CD4-positive, alpha-beta T cell treated with Interleukin-12 subunit alpha and Interleukin-12 subunit beta, for 1 hour (primary cell): Measurements from ENCODE around the gene IFNE.
"Not testable (repeated sequence)": the region's sequence is repeated elsewhere in the genome, so short reads cannot be mapped to it uniquely, and the experiment has no call there.

ENCODE experiments used
- DNase-seq: peaks from one replicate; pipeline ENCODE4 v3.0.0-alpha.2; 2020

IFNE gene

DNA sequence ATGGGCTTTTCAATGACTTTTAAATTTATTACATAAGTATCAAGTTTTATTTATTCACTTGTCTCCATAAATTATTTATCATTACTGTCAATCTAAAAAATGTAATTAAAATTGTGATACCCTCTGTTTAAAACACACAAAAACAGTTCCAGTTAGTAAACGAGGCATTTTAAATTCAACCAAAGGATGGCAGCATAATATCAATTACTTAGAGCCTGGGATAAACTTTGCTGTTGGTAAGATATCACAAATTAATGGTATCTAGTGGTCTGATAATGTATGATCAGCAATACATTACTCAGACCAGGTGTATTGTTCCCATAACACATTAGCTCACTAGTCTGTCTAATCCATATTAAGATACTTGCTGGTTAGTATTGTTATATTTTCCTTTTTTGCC is 9.6 kb upstream of the IFNE start:
- no peak for DNase-seq

DNA sequence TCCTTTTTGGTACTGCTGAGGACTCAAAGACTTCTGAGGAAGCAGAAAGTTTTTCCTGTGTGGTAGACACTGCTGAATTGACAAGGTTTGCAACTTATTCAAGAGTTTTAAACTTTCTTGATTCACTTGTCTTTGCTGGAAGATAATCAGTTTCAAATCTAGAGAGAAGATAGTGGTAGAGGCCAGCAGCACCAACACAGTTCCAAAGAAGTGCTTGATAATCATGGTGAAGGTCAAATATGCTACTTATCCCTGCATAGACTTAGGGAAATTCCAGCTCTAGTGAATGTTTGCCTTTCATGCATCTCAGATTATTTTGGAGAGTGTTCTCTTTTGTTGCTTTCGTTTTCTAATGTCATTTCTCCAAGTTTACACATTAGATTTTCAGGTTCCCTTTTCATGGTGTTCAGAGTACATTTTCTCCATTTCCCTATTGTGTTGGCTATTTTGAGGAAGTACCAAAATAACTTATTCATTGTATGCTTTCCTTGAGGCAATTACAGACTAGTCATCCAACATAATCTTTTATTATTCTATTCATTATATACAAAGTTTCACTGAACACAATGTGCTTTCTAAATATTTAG is 550 bp downstream of the IFNE start:
- DNase-seq = no peak

DNA sequence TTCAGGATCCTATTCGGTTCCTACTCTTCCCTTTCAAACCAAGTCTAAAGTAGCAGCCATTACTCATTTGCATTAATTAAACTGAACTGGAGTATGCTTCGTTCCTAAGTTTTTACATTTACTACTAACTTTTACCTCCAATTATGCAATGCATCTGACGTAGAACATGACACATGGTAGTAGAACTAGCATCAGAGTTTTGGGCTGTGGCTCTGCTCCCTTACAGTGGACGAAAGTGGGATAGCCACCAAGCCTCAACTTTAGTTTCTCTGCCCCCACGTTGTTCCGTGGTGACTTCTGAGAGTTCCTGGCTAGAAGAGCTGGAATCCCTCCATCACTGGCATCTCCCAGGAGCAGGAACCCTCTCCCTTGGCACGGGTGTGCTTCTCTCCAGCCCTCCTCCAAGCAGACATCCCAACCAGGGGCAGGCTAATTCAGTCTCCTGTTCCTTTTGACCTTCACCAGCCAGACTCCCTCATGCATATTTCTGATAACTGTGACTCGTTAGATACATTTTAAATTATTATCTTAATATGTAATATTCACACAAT is 2.9 kb downstream of the IFNE start:
- DNase-seq = no peak

DNA sequence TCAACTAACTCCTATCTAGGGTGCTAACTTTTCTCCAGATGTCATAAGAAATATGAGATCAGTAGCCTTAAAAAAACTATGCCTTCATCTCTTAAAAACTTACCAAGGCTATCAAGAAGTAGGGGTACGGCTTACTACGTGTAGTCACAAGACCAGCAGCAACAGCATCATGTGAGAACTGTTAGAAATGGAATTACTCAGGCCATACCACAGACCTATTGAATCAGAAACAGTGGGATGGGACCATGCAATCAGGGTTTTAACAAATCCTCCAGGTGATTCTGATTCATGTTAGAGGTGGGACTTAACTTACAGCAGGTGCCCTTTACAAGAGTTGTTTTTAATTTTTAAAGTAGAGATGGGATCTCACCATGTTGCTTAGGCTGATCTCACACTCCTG is 4.6 kb downstream of the IFNE start:
- no peak for DNase-seq

DNA sequence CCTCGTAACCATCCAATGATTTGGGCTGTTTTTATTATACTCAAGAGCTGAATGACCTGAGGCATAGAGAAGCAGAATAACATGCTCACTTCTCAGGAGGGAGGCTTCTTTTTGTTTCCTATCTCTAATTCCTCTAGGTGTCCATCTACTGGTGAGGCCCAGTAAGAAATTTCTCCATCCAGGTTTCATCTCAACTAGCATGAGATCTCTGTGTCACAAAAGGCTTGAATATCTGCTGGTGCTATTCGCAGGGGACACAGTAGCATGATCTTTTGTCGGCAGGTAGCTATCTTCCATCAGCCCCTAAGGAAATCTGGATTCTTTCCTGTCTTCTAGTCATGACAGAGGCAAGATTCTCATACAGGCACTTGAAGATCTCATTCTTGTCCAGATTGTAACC is 8.9 kb downstream of the IFNE start:
- DNase-seq = no peak

DNA sequence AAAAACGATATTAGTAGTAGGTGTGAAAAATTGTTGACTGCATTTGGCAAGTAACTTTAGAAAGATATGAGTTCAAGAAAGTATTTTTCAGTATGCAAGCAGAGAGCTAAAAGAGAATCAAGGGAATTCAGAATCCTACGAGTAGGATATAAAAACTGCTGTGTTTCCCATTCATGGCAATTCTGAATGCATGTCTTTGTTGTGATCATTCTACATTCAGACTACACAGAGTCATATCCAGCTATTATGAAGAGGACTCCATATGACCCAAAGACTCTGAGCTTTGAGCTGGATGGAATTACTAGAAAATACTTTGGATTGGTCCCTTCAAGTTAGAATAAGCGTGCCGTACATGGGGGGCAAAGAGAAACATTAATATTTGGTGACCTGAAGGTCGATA is 12.0 kb downstream of the IFNE start:
- DNase-seq = no peak

DNA sequence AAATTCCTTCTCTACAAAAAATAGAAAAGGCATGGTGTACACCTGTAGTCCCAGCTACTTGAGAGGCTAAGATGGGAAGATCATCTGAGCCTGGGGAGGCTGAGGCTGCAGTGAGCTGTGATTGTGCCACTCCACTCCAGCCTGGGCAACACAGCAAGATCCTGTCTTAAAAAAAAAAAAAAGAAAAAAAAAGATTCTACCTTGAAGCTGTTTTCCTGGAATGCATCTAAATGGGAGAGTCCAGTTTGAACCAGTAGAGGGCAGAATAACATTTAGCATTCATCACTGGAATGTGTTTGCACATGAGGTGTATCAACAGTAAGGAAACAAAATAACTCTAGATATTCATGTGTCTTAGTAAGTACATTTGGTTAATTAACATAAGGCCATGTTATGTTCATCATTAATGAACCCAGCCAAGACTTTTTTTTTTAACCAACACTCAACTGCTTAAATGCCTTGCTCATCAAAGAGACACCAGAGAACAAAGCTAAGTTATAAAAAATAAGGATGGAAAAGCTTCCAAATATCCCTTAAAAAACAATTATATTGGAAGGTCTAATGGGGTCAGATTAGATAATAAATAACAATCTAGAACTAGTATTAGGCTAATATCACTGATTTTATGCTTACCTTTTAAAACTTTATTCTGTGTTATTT is 16.1 kb downstream of the IFNE start:
- DNase-seq = peak; percentile 63

DNA sequence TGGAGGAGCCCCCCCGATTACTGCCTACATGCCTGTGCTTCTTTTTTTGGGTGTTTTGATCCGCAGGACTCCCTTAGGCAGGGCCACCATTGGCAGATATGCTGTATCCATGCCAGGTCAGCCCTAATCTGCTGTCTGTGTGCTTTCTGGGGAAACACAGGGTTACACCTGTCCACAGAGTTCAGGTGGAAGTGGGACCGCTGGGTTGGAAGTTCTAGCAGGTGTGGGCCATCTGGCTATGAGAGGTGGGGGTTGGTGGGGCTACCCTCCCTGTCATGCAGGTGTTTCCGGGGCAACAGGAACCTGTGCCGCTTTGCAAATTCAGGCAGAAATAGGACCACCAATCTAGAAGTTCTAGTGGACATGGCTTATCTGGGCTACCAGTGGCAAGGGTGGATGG is 17.0 kb downstream of the IFNE start:
- DNase-seq = no peak

DNA sequence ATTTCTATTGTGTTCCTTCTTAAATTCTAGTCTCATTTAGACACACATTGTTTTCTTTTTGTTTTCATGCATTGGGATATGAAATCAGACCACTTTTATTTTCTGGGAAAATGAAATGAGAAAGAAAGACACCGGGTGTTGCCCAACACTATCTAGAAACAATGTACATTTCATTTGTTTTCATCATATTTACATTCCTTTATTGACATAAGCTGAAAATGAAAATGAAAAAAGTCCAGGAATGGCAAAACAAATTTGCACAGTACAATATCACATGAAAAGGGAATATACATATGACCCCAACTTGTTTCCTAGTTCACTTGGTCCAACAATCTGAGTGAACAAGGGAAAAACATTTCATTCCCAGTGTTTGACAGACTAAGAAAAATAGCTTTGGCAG is 20.7 kb downstream of the IFNE start:
- DNase-seq = no peak

DNA sequence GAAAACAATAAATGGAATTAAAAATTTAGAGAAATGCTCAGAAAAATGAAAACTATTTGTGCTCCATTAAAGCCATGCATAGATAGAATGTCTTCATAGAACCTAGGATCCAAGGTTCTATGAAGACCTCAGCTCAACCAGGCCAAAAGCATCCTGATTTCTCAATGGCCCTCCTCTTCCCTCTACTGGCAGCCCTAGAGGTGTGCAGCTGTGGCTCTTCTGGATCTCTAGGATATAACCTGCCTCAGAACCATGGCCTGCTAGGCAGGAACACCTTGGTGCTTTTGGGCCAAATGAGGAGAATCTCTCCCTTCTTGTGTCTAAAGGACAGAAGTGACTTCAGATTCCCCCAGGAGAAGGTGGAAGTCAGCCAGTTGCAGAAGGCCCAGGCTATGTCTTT is 26.8 kb downstream of the IFNE start:
- peak; percentile 47 for DNase-seq

DNA sequence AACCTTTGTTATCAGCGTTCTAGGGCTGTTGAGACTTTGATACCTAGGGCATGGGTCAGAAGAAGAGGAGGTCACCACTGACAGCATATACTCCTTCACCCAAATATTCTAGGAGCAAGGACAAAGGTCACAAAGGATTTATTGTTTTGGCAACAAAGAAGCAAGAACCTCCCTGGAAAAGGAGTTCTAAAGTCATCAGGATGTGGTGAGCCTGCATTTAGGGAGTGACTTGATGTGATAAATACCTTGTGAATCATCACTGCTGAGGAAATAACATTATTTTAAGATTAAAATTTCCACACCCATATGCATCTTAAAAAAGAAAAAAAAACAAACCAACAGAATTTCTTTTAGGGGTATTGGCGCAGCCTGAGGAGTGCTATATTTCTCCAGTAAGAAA is 28.0 kb downstream of the IFNE start:
- DNase-seq = no peak

DNA sequence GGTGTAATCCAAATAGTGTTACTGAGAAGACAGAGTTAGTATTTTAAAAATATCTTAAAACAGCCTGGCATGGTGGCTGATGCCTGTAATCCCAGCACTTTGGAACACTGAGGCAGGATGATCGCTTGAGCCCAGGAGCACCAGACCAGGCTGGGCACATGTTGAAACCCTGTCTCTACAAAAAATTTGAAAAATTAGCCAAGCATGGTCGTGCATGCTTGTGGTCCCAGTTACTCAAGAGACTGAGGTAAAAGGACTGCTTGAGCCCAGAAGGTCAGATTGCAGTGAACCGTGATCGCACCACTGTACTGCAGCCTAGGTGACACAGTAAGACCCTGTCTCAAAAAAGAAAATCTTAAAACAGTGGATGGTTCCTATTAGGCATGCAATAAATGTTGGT is 29.4 kb downstream of the IFNE start:
- no peak for DNase-seq

DNA sequence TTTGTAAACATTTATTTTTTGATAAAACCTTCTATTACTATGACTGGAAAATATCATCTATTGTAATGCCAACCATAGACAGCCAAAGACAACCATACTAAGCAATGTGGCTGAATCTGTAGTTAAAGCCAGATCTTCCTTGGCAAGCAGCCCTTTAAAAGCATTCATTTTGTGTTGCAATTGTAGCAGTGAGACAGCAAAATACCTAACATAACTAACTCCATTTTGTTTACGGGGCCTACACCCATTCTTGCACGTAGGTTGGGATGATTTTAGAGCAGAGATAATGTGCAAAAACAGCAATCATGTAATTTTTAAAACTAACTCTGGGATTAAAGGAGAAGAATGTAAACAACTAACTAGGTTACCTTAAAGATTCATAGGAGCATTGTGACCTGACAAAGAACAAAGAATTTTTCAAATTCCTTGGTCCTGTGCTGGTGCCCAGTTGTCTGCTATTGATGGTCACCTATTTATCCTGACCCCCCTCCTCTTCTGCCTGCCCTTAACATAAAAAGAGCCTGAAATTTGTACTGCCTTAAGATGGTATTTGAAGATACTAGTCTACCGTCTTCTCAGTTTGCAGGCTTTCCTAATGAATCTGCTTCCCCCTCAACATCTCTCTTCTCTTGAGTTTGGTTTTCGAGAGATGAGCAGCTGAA is 31.2 kb downstream of the IFNE start:
- DNase-seq = no peak

DNA sequence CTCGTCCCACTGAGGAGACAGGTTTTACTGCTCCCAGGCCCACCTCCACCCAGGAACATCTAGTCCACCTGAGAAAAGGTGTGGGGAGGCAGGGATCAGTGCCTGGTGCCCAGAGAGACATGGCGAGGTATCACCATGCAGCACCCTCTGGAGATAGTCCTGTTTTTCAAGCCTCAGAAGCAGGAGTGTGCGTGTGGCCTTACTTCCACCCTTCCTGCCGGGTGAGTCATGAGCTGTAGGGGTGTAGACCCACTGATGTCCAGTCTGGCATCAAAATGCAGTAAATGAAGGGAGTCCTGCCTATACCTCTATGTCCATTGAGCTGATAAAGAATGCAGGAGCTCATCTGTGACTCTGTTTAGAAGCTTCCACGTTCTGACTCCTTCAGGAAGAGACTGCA is 32.8 kb downstream of the IFNE start:
- not testable (repeated sequence) for DNase-seq

DNA sequence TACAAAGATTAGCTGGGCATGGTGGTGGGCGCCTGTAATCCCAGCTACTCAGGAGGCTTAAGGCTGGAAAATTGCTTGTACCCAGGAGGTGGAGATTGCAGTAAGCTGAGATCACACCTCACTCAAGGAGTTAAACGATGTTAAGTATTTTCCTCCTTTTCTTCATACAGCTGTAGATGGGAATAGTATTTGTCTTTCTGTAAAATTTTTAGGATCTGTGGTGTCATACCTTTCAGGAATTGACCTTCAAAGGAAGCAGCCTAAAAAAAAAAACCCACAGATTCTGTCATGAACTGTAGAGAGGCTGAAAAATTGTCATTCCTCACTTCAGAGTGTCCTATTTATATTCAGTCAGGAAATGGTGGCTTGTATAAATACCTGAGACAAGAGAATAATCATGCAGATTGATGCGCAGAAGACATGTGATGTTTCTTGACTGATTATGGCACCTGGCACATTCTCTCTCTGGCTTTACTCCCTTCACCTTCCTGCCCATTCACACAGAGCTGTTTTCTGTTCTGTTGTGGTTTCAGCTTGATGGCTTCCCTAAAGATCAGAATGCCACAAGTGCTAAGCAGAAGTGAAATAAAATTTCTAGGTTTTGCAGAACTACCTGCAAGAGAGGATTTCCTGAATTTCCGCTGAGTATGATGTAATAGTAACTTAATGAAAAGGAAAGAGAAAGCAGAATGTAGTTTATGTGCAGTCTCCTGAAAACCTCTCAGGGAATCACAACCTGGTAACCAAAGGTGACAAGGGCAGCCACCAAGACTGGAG is 38.1 kb downstream of the IFNE start:
- peak; percentile 60 for DNase-seq

DNA sequence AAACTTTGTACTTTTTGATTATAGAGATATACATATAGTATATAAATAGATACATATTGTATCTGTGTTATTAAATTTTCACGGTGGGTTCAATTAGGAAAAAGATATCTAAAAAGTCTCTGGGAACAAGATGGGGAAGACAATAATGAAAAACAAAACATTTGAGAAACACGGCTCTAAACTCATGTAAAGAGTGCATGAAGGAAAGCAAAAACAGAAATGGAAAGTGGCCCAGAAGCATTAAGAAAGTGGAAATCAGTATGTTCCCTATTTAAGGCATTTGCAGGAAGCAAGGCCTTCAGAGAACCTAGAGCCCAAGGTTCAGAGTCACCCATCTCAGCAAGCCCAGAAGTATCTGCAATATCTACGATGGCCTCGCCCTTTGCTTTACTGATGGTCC is 42.0 kb downstream of the IFNE start, which contains the start of gene IFNA1:
Gene IFNA1 (plus strand): TSS at position 301 of the 400 bp plus-strand sequence. CDS start 69 bp downstream, at position 370.
- DNase-seq = no peak

DNA sequence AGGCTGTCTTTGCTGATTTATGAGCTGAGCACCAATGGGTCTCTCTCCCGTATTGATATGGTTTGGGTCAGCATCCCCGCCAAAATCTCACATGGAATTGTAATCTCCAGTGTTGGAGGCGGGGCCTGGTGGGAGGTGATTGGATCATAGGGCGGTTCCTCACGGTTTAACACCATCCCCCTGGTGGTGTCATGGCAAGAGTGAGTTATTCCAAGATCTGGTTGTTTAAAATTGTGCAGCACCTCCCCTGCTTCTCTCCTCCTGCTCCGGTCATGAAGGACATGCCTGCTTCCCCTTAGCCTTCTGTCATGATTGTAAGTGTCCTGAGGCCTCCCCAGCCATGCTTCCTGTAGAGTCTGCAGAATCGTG is 47.1 kb downstream of the IFNE start:
- DNase-seq = not testable (repeated sequence)

DNA sequence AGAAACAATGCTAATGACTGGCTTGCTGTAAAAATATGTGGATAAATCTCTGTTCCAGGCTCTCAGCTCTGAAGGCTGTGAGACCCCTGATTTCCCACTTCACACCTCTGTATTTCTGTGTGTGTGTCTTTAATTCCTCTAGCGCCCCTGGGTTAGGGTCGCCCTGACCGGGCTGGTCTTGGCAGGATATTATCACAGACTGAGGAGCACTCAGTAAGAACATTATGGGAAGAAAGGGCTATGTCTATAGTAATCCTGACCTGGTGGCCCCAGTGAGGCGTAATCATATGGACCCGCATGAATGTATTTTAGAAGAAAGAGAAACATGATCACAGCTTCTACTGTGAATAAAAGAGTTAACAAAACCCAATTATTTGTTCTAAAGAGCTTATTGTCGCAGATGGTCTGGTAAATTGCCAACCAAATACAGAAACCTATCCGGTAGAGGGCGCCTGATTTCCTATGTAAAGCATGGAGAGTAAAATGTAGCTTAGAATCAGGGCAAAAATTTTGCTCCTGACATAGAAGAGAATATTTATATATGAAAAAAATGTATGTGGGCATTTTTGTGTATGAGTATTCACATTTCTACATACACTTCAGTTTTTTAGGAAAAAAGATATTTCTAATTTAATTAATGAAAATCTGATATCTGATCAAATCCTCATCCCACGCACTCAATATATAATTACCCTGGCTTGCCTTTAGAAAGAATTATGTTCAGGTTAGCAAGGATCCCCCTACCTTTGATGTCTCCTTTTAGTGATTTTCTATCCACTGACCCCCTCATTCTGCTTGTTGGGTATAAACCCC is 47.7 kb downstream of the IFNE start:
- DNase-seq = peak; percentile 54

DNA sequence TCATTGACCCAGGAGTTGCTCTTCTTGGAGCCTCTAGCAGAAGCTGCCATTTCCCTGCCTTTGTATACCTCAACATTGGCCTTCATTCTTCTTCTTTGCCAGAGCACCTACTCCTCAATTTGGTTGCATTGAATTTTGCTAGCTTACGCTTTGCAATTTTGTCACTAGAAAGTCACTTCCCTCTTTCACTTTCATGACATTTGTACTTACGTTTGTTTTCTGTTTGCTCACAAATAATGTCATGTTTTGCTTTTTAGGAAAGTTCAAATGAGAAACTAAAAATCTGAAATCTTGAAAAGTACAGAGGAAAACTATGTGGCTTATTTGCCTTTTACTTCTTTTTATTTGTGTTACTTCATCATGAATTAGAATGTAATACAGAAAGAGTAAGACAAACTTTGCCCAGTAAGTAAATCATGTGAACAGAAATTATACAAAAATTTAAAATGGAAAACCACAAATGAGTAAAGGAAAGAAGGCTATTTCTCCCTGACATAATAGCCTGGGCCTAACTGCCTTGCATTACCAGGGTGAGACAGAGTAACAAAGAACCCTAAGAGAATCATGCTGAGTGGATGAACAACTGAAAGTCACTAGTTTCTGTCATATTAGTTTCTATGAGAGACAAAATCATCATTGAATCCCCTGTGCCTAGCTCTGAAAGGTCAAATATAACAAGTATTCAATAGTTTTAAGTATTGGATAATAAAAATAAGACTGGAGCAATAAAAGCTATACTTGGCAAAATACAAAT is 49.3 kb downstream of the IFNE start:
- no peak for DNase-seq
